ENCODE measurements around the gene CACYBP.
"Not testable (repeated sequence)": the region's sequence is repeated elsewhere in the genome, so short reads cannot be mapped to it uniquely, and the experiment has no call there.

Gene CACYBP

DNA sequence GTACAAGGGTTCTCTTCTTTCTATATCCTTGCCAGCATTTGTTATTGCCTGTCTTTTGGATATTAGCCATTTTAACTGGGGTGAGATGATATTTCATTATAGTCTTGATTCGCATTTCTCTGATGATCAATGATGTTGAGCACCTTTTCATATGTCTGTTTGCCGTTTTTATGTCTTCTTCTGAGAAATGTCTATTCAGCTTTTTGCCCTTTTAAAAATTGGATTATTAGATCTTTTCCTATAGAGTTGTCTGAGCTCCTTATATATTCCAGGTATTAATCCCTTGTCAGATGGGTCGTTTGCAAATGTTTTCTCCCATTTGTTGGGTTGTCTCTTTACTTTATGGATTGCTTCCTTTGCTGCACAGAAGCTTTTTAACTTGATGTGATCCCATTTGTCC is 42.9 kb downstream of the CACYBP start:
- H3K9me3 ChIP-seq (ENCODE audit: control insufficient read depth, insufficient read depth, low read length): no peaks in the 10 kb centered on the region
- H3K4me3 ChIP-seq (ENCODE audit: low read depth, low read length): no peak overlapping the region
- no peak overlapping the region for H3K27ac ChIP-seq (ENCODE audit: low read depth, low read length)
- H3K27me3 ChIP-seq (ENCODE audit: control insufficient read depth, insufficient read depth, low read length): no peaks in the 10 kb centered on the region
- H3K4me1 ChIP-seq (ENCODE audit: control insufficient read depth, insufficient read depth, low read length): peaks cover 8% of the 10 kb centered on the region
- H3K9ac ChIP-seq (ENCODE audit: low read depth, low read length): no peak overlapping the region
- H3K36me3 ChIP-seq (ENCODE audit: control insufficient read depth, insufficient read depth, low read length): no peaks in the 10 kb centered on the region

DNA sequence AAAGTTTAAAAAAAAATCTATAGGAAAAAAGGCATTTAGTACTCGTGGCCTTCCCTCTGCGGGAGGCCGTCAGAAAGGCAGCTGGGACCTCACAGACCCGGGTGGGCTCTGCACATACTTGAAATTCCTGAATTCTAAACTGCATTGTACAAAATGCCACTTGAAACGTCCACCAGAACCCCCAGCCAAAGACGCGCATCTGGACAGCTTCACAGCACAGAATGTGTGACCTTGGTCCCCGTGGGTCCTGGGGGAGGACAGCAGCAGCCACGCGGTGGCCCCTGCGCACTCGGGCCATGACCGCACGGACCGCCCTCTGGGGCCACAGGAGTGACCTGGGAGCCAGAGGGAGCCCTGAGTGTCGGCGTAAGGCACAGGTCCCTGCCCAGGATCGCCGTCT is 44.1 kb downstream of the CACYBP start:
- H3K27me3 ChIP-seq (ENCODE audit: control insufficient read depth, insufficient read depth, low read length): no peaks in the 10 kb centered on the region
- no peaks in the 10 kb centered on the region for H3K36me3 ChIP-seq (ENCODE audit: control insufficient read depth, insufficient read depth, low read length)
- H3K4me3 ChIP-seq (ENCODE audit: low read depth, low read length): no peak overlapping the region
- H3K9me3 ChIP-seq (ENCODE audit: control insufficient read depth, insufficient read depth, low read length): no peaks in the 10 kb centered on the region
- H3K9ac ChIP-seq (ENCODE audit: low read depth, low read length): no peak overlapping the region
- H3K27ac ChIP-seq (ENCODE audit: low read depth, low read length): no peak overlapping the region
- H3K4me1 ChIP-seq (ENCODE audit: control insufficient read depth, insufficient read depth, low read length): peaks cover 8% of the 10 kb centered on the region

DNA sequence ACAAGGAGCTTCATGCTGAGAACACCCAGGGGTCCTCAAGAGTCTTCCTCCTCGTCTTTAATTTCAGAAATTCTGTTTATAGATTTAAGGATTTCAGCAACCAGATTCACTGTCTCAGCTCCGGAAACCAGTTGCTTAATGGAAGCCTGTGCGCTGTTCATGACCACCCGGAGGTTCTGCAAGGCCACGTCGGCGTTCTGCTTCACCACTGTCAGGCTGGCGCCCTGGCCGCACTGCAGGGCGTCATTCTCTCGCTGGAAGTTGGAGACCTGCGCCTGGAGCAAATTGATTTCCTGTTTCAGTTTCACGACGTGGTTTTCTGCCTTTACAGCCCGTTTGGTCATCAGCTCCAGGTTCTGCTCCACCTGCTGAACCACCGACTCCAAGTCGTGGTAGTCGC is 44.8 kb downstream of the CACYBP start:
- H3K4me1 ChIP-seq (ENCODE audit: control insufficient read depth, insufficient read depth, low read length); H3K9me3 ChIP-seq (ENCODE audit: control insufficient read depth, insufficient read depth, low read length); H3K36me3 ChIP-seq (ENCODE audit: control insufficient read depth, insufficient read depth, low read length); H3K4me3 ChIP-seq (ENCODE audit: low read depth, low read length); H3K27ac ChIP-seq (ENCODE audit: low read depth, low read length); H3K27me3 ChIP-seq (ENCODE audit: control insufficient read depth, insufficient read depth, low read length); H3K9ac ChIP-seq (ENCODE audit: low read depth, low read length): not testable (repeated sequence)

DNA sequence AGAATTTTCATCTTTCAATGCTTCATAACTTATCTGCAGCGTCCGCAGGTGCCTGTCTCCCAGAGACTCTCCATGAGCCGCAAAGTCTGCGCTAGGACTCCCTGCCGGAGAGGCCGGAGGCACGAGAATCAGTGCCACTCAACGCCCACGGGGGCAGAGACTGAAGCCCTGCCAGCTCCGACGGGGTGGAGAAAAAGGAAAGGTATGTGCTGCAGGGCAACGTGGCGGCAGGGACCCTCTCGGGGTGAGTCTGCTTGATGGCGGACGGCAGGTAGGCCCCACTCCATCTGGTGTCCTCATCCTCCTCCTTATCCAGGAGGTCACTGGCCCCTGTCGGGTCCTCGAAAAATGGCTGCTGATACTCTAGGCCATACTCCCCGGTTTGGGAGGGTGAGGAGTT is 45.4 kb downstream of the CACYBP start:
- Histone ChIP-seq H3K4me1 (ENCODE audit: control insufficient read depth, insufficient read depth, low read length) (peaks cover 8% of the 10 kb centered on the region), H3K4me3 (ENCODE audit: low read depth, low read length) (no peak overlapping the region), H3K9me3 (ENCODE audit: control insufficient read depth, insufficient read depth, low read length) (no peaks in the 10 kb centered on the region), H3K36me3 (ENCODE audit: control insufficient read depth, insufficient read depth, low read length) (no peaks in the 10 kb centered on the region), H3K27ac (ENCODE audit: low read depth, low read length) (no peak overlapping the region), H3K27me3 (ENCODE audit: control insufficient read depth, insufficient read depth, low read length) (no peaks in the 10 kb centered on the region), H3K9ac (ENCODE audit: low read depth, low read length) (no peak overlapping the region)

DNA sequence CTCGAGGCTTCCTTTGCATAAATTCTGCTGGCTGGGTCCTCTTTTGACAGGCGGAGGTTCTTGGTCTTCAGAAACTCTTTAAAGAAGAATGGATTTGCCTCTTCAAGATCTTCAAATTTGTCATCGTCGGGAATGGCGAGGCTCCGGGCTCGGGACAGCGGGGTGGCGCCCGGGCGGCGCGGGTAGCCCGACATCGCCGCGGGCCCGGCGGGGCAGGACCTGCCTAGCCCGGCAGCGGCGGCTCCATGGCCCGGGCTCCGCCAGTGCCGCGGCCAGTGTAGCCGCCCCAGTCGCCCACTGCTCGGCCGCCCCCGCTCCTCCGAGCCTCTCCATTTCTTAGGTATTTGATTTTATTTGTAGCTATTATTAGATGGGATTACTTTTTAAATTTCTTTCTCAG is 45.8 kb downstream of the CACYBP start:
- H3K36me3 ChIP-seq (ENCODE audit: control insufficient read depth, insufficient read depth, low read length): no peaks in the 10 kb centered on the region
- no peak overlapping the region for H3K27ac ChIP-seq (ENCODE audit: low read depth, low read length)
- peaks cover 8% of the 10 kb centered on the region for H3K4me1 ChIP-seq (ENCODE audit: control insufficient read depth, insufficient read depth, low read length)
- no peaks in the 10 kb centered on the region for H3K27me3 ChIP-seq (ENCODE audit: control insufficient read depth, insufficient read depth, low read length)
- no peaks in the 10 kb centered on the region for H3K9me3 ChIP-seq (ENCODE audit: control insufficient read depth, insufficient read depth, low read length)
- H3K9ac ChIP-seq (ENCODE audit: low read depth, low read length): no peak overlapping the region
- H3K4me3 ChIP-seq (ENCODE audit: low read depth, low read length): no peak overlapping the region

DNA sequence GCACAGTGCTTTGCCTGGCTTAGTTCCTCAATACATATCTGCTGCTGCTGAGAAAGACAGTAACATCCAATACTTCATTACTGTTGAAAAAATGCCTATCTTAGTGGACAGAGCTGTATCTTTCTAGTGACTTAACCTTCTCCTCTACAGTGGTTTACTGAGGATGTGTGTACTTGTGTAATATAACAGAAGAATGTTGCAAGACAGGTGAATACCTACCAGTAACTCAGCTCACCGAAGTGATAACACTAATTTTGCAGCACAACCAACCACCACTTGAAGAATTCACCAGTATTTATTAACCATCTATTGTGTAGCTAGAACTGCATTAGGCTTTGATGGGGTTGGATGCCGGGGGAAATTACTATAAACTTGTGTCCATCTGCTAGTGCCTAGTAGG is 51.2 kb downstream of the CACYBP start:
- H3K9ac ChIP-seq (ENCODE audit: low read depth, low read length): no peak overlapping the region
- H3K27me3 ChIP-seq (ENCODE audit: control insufficient read depth, insufficient read depth, low read length): no peaks in the 10 kb centered on the region
- no peak overlapping the region for H3K27ac ChIP-seq (ENCODE audit: low read depth, low read length)
- no peak overlapping the region for H3K4me3 ChIP-seq (ENCODE audit: low read depth, low read length)
- H3K4me1 ChIP-seq (ENCODE audit: control insufficient read depth, insufficient read depth, low read length): no peaks in the 10 kb centered on the region
- no peaks in the 10 kb centered on the region for H3K9me3 ChIP-seq (ENCODE audit: control insufficient read depth, insufficient read depth, low read length)
- no peaks in the 10 kb centered on the region for H3K36me3 ChIP-seq (ENCODE audit: control insufficient read depth, insufficient read depth, low read length)

DNA sequence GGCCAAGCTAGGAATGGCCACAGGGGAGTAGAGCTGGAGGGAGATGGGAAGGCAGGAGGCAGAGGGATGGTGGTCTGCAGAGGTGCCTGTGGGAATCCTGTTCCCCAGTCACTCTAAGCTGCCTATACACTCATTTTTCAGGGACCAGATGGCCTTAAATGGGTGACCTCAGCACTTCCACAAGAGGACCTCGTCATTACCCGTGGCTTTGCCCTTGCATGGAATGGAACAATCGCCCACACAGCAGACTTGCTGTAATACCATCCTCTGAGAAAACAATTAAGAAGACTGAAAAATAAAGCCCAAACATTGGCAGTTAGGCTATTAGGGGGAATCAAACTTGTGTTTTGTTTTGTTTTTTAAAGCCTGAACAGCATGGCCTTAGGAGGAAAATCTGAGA is 55.0 kb downstream of the CACYBP start:
- Histone ChIP-seq H3K9ac (ENCODE audit: low read depth, low read length) (no peak overlapping the region), H3K27me3 (ENCODE audit: control insufficient read depth, insufficient read depth, low read length) (no peaks in the 10 kb centered on the region), H3K36me3 (ENCODE audit: control insufficient read depth, insufficient read depth, low read length) (no peaks in the 10 kb centered on the region), H3K4me1 (ENCODE audit: control insufficient read depth, insufficient read depth, low read length) (no peaks in the 10 kb centered on the region), H3K27ac (ENCODE audit: low read depth, low read length) (no peak overlapping the region), H3K9me3 (ENCODE audit: control insufficient read depth, insufficient read depth, low read length) (no peaks in the 10 kb centered on the region; the same call in 1 of the 2 replicates), H3K4me3 (ENCODE audit: low read depth, low read length) (no peak overlapping the region)

All from HUES48 (cell line).